Brain microvascular endothelial cell (primary cell): Measurements from ENCODE around the gene PTK6.

ENCODE experiments used
- DNase-seq: peaks from one replicate; pipeline ENCODE4 v3.0.0-alpha.2; 2020
- H3K27ac ChIP-seq: fragments of 250-450 bp; sonication (Bioruptor Pico); 2 replicates; pipeline ENCODE4 v1.5.1; 2020; ENCODE audit warnings: mild to moderate bottlenecking, moderate library complexity
- H3K27me3 ChIP-seq: fragments of 250-450 bp; sonication (Bioruptor Pico); replicated peaks from 2 replicates; pipeline ENCODE4 v1.5.1; 2020; ENCODE audit warnings: mild to moderate bottlenecking
- H3K36me3 ChIP-seq: fragments of 250-450 bp; sonication (Bioruptor Pico); replicated peaks from 2 replicates; pipeline ENCODE4 v1.5.1; 2020; ENCODE audit warnings: mild to moderate bottlenecking
- H3K4me3 ChIP-seq: 2 replicates; pipeline ENCODE4 v1.5.1; 2011; ENCODE audit warnings: low read depth, mild to moderate bottlenecking, control low read depth, low read length, moderate library complexity
- in situ Hi-C: cut with HindIII; loops from 2 replicates; pipeline ENCODE4 v1.10.0; 2017; ENCODE audit warnings: low sequenced_read_pairs, low pct_ligation_motif_present
- TF ChIP-seq, protein P1 (sequence below): IDR thresholded peaks from 2 replicates; pipeline ENCODE4 v1.5.1; 2011; ENCODE audit warnings: low read depth, mild to moderate bottlenecking, moderate library complexity, low read length, control low read depth, inconsistent platforms; ENCODE audit errors: missing control alignments

Gene PTK6

DNA sequence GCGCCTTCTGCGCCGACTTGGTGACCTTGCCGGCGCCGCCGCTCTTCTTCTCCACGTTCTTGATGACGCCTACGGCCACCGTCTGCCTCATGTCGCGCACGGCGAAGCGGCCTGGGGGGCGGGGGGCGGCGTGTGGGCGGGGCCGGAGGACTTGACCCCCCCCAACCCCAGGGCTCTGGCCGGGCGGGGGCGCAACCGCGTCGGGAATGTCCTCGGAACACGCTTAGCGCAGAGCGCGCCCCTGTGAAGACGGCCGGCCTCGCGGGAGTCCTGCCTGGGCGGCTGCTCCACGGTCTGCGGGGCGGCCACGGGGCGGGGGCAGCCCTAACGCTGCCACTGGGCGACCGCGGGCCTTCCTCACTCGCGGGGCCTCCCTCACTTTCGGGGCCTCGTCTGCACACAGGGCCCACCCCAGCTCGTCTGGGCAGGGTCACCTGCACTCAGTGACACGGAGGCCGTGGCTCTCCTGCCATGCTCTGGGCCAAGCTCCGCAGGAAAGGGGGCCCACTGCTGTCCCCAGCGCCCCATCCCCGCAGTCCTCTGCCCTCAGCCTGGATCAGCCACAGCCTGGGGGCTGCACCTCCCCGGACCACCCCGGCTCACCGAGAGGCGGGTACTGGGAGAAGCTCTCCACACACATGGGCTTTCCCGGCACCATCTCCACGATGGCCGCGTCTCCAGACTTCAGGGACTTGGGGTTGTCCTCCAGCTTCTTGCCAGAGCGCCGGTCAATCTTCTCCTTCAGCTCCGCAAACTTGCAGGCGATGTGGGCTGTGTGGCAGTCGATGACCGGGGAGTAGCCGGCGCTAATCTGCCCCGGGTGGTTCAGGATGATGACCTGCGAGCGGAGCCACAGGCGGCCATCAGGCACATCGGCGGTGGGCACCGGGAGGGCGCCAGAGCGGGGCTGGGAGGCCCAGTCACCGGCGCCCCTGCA, 48.6 kb downstream of the PTK6 start:
- no peak overlapping the region for H3K4me3 ChIP-seq
- DNase-seq: no peak
- no peaks in the 10 kb centered on the region for H3K36me3 ChIP-seq
- TF ChIP-seq, protein P1, sequence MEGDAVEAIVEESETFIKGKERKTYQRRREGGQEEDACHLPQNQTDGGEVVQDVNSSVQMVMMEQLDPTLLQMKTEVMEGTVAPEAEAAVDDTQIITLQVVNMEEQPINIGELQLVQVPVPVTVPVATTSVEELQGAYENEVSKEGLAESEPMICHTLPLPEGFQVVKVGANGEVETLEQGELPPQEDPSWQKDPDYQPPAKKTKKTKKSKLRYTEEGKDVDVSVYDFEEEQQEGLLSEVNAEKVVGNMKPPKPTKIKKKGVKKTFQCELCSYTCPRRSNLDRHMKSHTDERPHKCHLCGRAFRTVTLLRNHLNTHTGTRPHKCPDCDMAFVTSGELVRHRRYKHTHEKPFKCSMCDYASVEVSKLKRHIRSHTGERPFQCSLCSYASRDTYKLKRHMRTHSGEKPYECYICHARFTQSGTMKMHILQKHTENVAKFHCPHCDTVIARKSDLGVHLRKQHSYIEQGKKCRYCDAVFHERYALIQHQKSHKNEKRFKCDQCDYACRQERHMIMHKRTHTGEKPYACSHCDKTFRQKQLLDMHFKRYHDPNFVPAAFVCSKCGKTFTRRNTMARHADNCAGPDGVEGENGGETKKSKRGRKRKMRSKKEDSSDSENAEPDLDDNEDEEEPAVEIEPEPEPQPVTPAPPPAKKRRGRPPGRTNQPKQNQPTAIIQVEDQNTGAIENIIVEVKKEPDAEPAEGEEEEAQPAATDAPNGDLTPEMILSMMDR: no peak
- H3K27me3 ChIP-seq: peaks cover 19% of the 10 kb centered on the region
- in situ Hi-C loops: no loop called here
- H3K27ac ChIP-seq: no peak overlapping the region

DNA sequence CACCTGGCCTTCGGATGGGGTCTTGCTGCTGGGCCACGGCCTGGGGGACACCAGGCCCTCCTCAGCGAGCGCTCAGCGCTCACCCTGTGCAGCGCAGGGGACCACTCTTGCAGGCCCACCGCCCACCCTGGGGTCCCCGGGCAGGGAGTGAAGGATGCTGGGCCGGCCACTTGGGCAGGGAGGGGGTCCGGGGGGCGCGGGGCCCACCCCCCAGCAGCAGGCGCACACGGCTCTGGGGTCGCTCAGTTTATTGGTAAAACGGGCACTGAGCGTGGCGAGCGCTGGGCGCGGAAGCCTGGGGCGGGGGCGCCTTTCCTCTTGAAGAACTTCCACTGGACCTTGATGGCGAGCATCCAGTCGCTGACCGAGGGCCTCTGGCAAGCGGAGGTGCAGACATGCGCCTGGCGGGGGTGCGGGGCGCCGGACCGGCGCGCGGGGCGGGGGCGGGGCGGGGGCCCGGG, 49.4 kb downstream of the PTK6 start:
- no peak for DNase-seq
- TF ChIP-seq, protein P1: no peak
- peaks cover 19% of the 10 kb centered on the region for H3K27me3 ChIP-seq
- H3K36me3 ChIP-seq: no peaks in the 10 kb centered on the region
- no peak overlapping the region for H3K27ac ChIP-seq
- H3K4me3 ChIP-seq: no peak overlapping the region
- in situ Hi-C loops: no loop called here

DNA sequence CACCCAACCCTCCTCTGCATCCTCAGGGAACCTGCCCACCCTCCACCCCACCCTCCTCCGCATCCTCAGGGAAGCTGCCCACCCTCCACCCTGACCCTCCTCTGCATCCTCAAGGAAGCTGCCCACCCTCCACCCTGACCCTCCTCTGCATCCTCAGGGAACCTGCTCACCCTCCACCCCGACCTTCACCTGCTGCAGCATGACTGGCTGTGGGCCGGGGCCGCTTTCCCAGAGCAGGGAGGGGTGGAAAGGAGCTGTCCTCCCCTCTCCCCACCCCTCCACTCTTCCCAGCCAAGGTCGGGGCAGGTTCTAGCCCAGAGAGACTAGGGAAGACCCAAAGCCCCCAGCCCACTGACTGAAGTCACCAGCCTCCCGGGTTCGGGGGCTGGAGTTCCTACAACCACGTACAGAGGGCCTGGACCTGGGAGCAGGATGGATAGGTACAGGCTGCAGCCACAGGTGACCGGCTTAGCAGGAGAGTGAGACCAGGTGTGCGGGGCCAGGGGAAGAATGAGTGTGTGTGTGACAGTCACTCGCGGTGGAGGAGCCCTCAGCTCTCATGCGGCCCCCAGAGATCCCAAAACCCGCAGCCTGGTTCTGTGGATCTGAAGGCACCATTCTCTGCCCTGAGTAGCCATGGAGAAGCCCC, 49.9 kb downstream of the PTK6 start:
- TF ChIP-seq, protein P1: no peak
- no peak for DNase-seq
- Histone ChIP-seq H3K36me3 (no peaks in the 10 kb centered on the region), H3K4me3 (no peak overlapping the region), H3K27ac (no peak overlapping the region), H3K27me3 (peaks cover 19% of the 10 kb centered on the region)
- in situ Hi-C loops: no loop called here

DNA sequence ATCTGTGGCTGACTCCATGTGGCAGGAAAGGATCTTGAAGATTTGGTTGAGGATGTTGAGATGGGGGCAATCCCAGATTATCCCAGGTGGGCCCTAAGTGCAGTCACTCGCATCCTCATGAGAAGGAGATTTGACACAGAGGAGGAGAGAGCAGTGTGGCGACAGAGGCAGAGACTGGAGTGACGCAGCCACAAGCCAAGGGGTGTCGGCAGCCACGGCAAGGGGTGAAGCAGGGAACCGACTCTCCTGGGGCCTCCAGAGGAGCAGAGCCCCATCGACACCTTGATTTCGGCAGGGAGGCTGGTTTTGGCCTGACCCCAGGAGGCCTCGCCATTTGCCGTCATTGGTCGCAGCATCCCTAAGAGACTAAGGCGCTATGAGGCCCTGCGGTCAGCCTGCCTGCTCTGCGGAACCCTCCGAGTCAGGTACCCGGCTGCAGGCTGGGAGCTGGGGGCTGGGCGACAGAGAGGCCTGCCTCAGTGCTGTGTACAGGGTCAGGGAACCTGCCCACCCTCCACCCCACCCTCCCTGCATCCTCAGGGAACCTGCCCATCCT, 50.8 kb downstream of the PTK6 start:
- Histone ChIP-seq H3K27ac (no peak overlapping the region), H3K27me3 (peaks cover 19% of the 10 kb centered on the region), H3K4me3 (no peak overlapping the region), H3K36me3 (no peaks in the 10 kb centered on the region)
- in situ Hi-C loops: no loop called here
- no peak for DNase-seq
- TF ChIP-seq, protein P1: no peak

DNA sequence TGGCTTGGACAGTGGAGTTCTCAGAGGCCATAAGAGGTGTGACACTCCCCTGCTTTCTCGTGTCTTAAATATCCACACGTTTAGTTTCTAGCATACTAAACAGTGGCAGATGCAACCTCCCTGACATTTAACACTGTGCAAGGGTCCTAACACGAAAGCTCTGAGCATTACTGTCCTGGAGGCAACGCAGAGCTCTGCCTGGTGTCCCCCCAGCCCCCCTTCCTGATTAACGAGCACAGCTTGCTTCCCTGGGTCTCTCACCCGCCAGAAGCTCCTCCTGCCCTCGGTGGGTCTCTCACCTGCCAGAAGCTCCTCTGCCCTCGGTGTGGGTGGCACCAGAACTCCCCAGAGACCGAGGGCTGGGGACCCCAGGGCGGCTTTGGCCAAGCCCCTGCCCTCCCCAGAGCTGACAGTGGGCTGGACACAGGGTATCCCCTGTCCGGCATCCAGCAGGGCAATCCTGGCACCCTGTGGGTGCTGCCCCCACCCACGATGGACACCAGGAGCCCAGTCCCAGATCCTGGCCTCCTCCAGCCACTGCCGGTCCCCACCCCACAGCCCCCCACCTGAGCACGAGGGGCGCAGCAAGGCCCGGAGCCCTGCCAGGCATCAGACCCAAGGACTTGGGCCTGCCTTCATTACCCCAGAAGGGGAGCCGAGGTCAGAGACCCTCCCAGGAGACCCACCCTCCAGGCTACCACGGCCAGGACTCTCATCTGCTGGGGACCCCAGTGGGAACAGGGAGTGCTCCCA, 52.3 kb downstream of the PTK6 start:
- Histone ChIP-seq H3K27ac (no peak overlapping the region), H3K27me3 (peaks cover 19% of the 10 kb centered on the region), H3K4me3 (no peak overlapping the region), H3K36me3 (no peaks in the 10 kb centered on the region)
- in situ Hi-C loops: no loop called here
- no peak for DNase-seq
- TF ChIP-seq, protein P1: no peak
